ENCODE results near the gene PMM2. TPM values are rescaled to one million over a fixed set of nuclear protein-coding genes. Genes with fewer than 3 reads are reported as not detected.

The PMM2 gene
- total RNA-seq, 1 experiment from 2014 or later, result 58.4 TPM

DNA sequence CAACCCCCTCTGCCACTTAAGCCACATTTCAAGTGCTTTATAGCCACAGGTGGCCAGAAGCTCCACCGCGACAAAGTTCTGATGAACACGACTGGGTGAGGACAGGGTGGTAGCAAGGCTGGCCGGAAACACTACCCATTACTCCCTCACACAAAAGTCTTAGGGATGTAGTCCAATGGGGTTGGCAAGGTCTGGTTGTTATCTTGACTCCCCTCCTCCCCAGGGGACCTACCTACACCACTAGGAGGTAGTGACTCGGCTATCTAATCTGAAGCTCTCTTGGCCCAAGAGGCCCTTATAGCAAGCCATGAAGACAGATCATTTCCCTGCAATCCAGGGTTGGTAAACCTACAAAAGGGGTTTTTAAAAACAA is 92.9 kb downstream of the PMM2 start:
- H3K27me3 ChIP-seq (ENCODE audit: control insufficient read depth, insufficient read depth, low read length), result no peaks in the 10 kb centered on the region
- intact Hi-C loops (cut with micrococcal nuclease; ENCODE audit: unreplicated experiment) (no loop called here), in situ Hi-C loops (cut with HindIII; ENCODE audit: low pct_unique_long_range_greater_than_20kb, low sequenced_read_pairs) (no loop called here)
- no peak for DNase-seq (ENCODE audit: low read depth, low spot score)
- no TSS peak for BruUV-seq (replicated peaks)
- H3K4me1 ChIP-seq (ENCODE audit: control insufficient read depth, insufficient read depth, low read length), result peaks cover 4% of the 10 kb centered on the region; the same call in 1 of the 2 replicates
- H3K4me3 ChIP-seq (ENCODE audit: low read depth in 2 of 2, low read length in 2 of 2), result no peak overlapping the region
- ChIA-PET POLR2A (no interaction called here), CTCF (no interaction called here)
- TF ChIP-seq POLR2AphosphoS5 (IDR thresholded peaks at IDR 0.05; ENCODE audit: low read depth, low read length) (no peak), TCF7L2 (IDR thresholded peaks at IDR 0.05; ENCODE audit: low read depth, low read length) (no peak), SIN3A (IDR thresholded peaks at IDR 0.05; ENCODE audit: borderline replicate concordance, insufficient read depth, low read depth, low read length) (no peak)
- TF ChIP-seq, protein P1, sequence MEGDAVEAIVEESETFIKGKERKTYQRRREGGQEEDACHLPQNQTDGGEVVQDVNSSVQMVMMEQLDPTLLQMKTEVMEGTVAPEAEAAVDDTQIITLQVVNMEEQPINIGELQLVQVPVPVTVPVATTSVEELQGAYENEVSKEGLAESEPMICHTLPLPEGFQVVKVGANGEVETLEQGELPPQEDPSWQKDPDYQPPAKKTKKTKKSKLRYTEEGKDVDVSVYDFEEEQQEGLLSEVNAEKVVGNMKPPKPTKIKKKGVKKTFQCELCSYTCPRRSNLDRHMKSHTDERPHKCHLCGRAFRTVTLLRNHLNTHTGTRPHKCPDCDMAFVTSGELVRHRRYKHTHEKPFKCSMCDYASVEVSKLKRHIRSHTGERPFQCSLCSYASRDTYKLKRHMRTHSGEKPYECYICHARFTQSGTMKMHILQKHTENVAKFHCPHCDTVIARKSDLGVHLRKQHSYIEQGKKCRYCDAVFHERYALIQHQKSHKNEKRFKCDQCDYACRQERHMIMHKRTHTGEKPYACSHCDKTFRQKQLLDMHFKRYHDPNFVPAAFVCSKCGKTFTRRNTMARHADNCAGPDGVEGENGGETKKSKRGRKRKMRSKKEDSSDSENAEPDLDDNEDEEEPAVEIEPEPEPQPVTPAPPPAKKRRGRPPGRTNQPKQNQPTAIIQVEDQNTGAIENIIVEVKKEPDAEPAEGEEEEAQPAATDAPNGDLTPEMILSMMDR (IDR thresholded peaks at IDR 0.05), result no peak
- ATAC-seq, result no peak
- no peaks in the 10 kb centered on the region for H3K9me3 ChIP-seq (ENCODE audit: control insufficient read depth, insufficient read depth, low read depth, low read length)
- H3K36me3 ChIP-seq (ENCODE audit: control insufficient read depth, insufficient read depth, low read length), result peaks cover 9% of the 10 kb centered on the region
- no peak overlapping the region for H3K27ac ChIP-seq (ENCODE audit: low read length)

- no peak for DNase-seq (ENCODE audit: low read depth, low spot score)
- TF ChIP-seq POLR2AphosphoS5 (IDR thresholded peaks at IDR 0.05; ENCODE audit: low read depth, low read length), result no peak
- intact Hi-C loops (cut with micrococcal nuclease; ENCODE audit: unreplicated experiment) (no loop called here), in situ Hi-C loops (cut with HindIII; ENCODE audit: low pct_unique_long_range_greater_than_20kb, low sequenced_read_pairs) (no loop called here)
- Histone ChIP-seq H3K9me3 (ENCODE audit: control insufficient read depth, insufficient read depth, low read depth, low read length) (no peaks in the 10 kb centered on the region), H3K27me3 (ENCODE audit: control insufficient read depth, insufficient read depth, low read length) (no peaks in the 10 kb centered on the region), H3K4me3 (ENCODE audit: low read depth in 2 of 2, low read length in 2 of 2) (no peak overlapping the region), H3K4me1 (ENCODE audit: control insufficient read depth, insufficient read depth, low read length) (no peaks in the 10 kb centered on the region), H3K27ac (ENCODE audit: low read length) (no peak overlapping the region), H3K36me3 (ENCODE audit: control insufficient read depth, insufficient read depth, low read length) (peaks cover 14% of the 10 kb centered on the region)
- ChIA-PET CTCF (no interaction called here), POLR2A (no interaction called here)
- no peak for ATAC-seq
- no TSS peak for BruUV-seq (replicated peaks)
These were observed 94.5 kb downstream of the PMM2 start for GRCh38 chr16:8892101-8892575.

DNA sequence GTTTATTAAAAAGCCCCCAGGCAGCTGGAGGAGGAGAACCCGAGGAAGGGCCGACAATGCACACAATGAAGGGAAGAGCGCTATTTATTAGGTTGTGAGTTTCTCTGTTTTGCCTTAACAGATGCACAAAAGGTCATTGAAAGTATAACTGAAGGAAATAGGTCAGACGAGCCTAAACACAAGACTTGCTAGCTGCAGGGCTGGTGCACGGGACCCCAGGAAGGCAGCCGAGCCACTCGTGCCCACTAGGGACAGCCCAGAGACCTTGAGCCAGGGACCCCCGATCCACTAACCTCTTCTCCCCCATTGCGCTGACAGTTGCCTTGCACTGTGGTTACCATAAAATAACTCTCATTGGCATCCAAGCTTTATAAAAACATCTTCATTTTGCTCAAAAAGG is 95.8 kb downstream of the PMM2 start:
- CTCF ChIA-PET, result no interaction called here
- TF ChIP-seq POLR2AphosphoS5 (IDR thresholded peaks at IDR 0.05; ENCODE audit: low read depth, low read length) (no peak), REST (IDR thresholded peaks at IDR 0.05; ENCODE audit: insufficient read depth in 1 of 2, low read depth in 2 of 2, low read length in 1 of 2) (no peak), SIN3A (IDR thresholded peaks at IDR 0.05; ENCODE audit: borderline replicate concordance, insufficient read depth, low read depth, low read length) (no peak), TCF7L2 (IDR thresholded peaks at IDR 0.05; ENCODE audit: low read depth, low read length) (no peak)
- TF ChIP-seq, protein P1 (IDR thresholded peaks at IDR 0.05), result no peak
- BruUV-seq (replicated peaks), result TSS peak; percentile 56
- intact Hi-C loops (cut with micrococcal nuclease; ENCODE audit: unreplicated experiment) (no loop called here), in situ Hi-C loops (cut with HindIII; ENCODE audit: low pct_unique_long_range_greater_than_20kb, low sequenced_read_pairs) (no loop called here)
- Histone ChIP-seq H3K27me3 (ENCODE audit: control insufficient read depth, insufficient read depth, low read length) (no peaks in the 10 kb centered on the region), H3K4me1 (ENCODE audit: control insufficient read depth, insufficient read depth, low read length) (no peaks in the 10 kb centered on the region), H3K9me3 (ENCODE audit: control insufficient read depth, insufficient read depth, low read depth, low read length) (no peaks in the 10 kb centered on the region), H3K27ac (ENCODE audit: low read length) (no peak overlapping the region), H3K36me3 (ENCODE audit: control insufficient read depth, insufficient read depth, low read length) (peaks cover 17% of the 10 kb centered on the region), H3K4me3 (ENCODE audit: low read depth in 2 of 2, low read length in 2 of 2) (no peak overlapping the region)
- POLR2A ChIA-PET, result interaction anchor here (0.5 kb wide), 1 partner anchor 19 kb away, joined by 5 read pairs; no protein-coding TSS in a partner anchor
- no peak for DNase-seq (ENCODE audit: low read depth, low spot score)
- no peak for ATAC-seq
